LNCaP clone FGC (cell line): Measurements from ENCODE around the gene DOCK8.

Experiments
- DNase-seq: peaks from one replicate; pipeline ENCODE4 v3.0.0-alpha.2; 2011; ENCODE audit warnings: low read depth
- H3K4me3 ChIP-seq: 2 replicates; pipeline ENCODE4 v1.5.1; 2011; ENCODE audit warnings: mild to moderate bottlenecking, low read depth, low read length, control low read depth
- TF ChIP-seq, protein P1 (sequence below): IDR thresholded peaks from 2 replicates; pipeline ENCODE4 v1.5.1; 2012; ENCODE audit warnings: mild to moderate bottlenecking; ENCODE audit not compliant: control insufficient read depth, insufficient read depth; ENCODE audit errors: extremely low read depth

Gene DOCK8

DNA sequence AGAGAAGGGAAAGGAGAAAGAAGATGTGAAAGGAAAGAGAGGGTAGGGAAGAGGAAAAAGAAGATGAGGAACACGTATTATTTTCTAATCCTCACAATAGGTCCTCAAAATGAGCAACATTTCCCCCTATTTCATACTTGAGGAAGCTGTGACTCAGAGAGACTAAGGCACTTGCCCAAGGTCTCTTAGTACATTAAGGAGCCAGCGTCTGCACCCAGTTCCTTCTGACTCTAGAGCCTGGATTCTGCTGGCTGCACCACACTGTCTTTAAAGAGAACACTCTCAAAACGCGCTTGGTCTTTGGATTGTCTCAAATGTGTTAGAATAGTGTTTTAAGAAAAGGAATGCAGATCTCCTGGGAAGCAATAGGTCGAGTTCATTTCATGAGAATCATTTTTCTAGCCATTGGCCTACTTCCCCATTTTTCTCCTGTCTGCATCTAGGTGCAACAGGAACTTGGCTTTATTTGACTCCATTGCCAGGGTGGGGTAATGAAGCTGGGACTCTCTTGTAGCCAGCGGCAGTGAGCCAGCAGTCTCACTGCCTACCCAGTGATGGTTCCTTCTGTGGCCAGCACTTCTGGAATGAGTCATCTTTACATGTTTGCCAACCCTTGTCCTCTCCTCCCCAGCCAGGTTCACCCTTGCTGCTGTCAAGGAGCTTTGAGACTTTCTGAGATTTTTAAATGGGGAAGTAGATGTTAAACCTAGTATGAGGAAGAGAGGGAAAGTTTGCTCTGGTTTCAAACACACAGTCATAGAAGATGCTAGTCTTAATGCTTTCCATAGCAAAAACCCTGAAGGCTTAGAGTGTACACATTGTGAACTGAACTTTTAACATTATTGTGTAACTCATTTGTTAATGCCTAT is 82.7 kb downstream of the DOCK8 start:
- TF ChIP-seq, protein P1, sequence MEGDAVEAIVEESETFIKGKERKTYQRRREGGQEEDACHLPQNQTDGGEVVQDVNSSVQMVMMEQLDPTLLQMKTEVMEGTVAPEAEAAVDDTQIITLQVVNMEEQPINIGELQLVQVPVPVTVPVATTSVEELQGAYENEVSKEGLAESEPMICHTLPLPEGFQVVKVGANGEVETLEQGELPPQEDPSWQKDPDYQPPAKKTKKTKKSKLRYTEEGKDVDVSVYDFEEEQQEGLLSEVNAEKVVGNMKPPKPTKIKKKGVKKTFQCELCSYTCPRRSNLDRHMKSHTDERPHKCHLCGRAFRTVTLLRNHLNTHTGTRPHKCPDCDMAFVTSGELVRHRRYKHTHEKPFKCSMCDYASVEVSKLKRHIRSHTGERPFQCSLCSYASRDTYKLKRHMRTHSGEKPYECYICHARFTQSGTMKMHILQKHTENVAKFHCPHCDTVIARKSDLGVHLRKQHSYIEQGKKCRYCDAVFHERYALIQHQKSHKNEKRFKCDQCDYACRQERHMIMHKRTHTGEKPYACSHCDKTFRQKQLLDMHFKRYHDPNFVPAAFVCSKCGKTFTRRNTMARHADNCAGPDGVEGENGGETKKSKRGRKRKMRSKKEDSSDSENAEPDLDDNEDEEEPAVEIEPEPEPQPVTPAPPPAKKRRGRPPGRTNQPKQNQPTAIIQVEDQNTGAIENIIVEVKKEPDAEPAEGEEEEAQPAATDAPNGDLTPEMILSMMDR = no peak
- peak; percentile 44 for DNase-seq
- H3K4me3 ChIP-seq = no peak overlapping the region

DNA sequence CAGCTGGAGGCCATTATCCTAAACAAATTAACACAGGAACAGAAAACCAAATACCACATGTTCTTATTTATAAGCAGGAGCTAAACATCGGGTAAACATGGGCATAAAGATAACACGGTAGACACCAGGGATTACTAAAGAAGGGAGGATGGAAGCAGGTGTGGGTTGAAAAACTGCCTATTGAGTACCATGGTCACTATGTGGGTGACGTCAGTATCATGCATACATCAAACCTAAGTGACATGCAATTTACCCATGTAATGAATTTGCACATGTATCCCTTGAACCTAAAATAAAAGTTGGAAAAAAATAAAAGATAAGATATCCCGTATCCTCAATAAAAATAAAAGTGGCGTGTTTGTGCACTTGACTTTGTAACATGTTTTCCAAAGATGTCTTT is 88.8 kb downstream of the DOCK8 start:
- DNase-seq = no peak
- TF ChIP-seq, protein P1 = no peak
- H3K4me3 ChIP-seq = no peak overlapping the region

DNA sequence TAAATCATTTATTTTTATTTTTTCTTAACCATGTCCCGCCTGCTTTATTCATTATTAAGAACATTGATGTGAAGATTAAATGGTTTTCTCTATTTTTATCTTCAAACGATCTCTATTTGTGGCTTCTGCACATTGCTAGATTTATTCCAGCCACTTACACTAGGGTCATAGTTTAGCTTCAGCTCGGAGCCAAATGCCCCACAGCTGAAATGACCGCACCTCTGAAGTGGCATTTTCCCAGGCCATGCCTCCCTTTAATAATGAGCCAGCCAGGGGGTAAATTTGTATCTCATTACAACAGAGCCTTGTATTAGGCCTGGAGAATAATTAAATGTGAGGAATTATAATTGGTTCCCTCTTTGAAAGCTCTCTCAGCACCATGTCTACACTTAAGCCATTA is 89.4 kb downstream of the DOCK8 start:
- no peak overlapping the region for H3K4me3 ChIP-seq
- DNase-seq = no peak
- TF ChIP-seq, protein P1 = no peak

GRCh38 chr9:304519-305185 is 90.0 kb downstream of the DOCK8 start:
- TF ChIP-seq, protein P1 = no peak
- no peak overlapping the region for H3K4me3 ChIP-seq
- no peak for DNase-seq

GRCh38 chr9:306907-307306 is 92.2 kb downstream of the DOCK8 start:
- DNase-seq = no peak
- TF ChIP-seq, protein P1 = no peak

DNA sequence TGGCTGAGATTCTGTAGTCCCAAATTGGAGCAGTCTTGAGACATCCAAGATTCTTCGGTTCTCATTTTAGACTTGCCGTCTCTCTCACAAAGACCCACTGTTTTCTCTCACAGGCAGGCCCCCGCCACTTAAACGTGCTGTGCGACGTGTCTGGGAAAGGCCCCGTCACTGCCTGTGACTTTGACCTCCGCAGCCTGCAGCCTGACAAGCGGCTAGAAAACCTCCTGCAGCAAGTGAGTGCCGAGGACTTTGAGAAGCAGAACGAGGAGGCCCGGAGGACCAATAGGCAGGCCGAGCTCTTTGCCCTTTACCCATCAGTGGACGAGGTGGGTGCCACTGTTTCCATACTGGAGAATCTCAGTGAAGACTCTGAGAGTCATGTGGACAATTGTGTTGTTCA is 97.2 kb downstream of the DOCK8 start:
- TF ChIP-seq, protein P1 = no peak
- H3K4me3 ChIP-seq = no peak overlapping the region
- DNase-seq = no peak

More at GRCh38 chr9:306907-307306, 92.2 kb downstream of the DOCK8 start:
- H3K4me3 ChIP-seq = no peak overlapping the region
